ENCODE data around the gene PHAF1.

Gene PHAF1

DNA sequence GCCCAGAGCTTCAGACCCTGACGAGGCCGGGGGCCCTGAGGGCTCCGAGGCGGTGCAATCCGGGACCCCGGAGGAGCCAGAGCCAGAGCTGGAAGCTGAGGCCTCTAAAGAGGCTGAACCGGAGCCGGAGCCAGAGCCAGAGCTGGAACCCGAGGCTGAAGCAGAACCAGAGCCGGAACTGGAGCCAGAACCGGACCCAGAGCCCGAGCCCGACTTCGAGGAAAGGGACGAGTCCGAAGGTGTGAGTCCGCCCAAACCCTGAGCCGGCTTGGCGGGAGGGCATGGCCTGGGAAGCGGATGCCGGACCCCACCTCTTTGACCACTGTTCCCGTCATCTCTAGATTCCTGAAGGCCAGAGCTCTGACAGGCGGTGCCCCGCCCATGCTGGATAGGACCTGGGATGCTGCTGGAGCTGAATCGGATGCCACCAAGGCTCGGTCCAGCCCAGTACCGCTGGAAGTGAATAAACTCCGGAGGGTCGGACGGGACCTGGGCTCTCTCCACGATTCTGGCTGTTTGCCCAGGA, 65.0 kb downstream of the PHAF1 start:
- peaks cover 2% of the 10 kb centered on the region for H3K27me3 ChIP-seq (ENCODE audit: insufficient read depth, low read length)
- H3K4me3 ChIP-seq (ENCODE audit: low read length): peak overlapping the region; percentile 18
- H3K36me3 ChIP-seq (ENCODE audit: insufficient read depth, low read length): peaks cover 4% of the 10 kb centered on the region
- H3K9me3 ChIP-seq (ENCODE audit: low read length): no peaks in the 10 kb centered on the region
- peaks cover 28% of the 10 kb centered on the region for H3K4me1 ChIP-seq (ENCODE audit: insufficient read depth, low read length)
- no peak overlapping the region for H2AFZ ChIP-seq (ENCODE audit: low read depth, low read length)

DNA sequence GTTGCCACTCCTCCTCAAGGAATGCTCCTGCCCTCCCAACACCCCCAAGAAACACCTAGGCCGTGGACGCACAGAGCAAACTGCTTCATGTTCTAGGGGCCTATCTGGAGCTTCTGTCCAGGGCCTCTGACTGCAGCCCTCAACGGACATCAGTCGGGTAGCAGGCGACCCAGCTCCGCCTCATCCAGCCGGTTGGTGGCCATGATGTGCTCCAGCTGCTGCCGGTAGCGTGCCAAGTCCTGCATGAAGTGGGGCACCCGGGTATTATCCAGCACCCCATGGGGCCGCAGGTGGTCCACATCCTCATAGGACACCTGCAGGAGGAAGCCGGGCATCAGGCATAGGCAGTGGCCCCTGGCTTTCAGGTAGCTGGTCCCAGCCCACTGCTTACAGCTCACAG, 66.9 kb downstream of the PHAF1 start:
- Histone ChIP-seq H3K4me3 (ENCODE audit: low read length) (no peak overlapping the region), H3K4me1 (ENCODE audit: insufficient read depth, low read length) (peaks cover 15% of the 10 kb centered on the region), H3K27me3 (ENCODE audit: insufficient read depth, low read length) (no peaks in the 10 kb centered on the region), H3K9me3 (ENCODE audit: low read length) (no peaks in the 10 kb centered on the region), H3K36me3 (ENCODE audit: insufficient read depth, low read length) (peaks cover 8% of the 10 kb centered on the region), H2AFZ (ENCODE audit: low read depth, low read length) (no peak overlapping the region)

DNA sequence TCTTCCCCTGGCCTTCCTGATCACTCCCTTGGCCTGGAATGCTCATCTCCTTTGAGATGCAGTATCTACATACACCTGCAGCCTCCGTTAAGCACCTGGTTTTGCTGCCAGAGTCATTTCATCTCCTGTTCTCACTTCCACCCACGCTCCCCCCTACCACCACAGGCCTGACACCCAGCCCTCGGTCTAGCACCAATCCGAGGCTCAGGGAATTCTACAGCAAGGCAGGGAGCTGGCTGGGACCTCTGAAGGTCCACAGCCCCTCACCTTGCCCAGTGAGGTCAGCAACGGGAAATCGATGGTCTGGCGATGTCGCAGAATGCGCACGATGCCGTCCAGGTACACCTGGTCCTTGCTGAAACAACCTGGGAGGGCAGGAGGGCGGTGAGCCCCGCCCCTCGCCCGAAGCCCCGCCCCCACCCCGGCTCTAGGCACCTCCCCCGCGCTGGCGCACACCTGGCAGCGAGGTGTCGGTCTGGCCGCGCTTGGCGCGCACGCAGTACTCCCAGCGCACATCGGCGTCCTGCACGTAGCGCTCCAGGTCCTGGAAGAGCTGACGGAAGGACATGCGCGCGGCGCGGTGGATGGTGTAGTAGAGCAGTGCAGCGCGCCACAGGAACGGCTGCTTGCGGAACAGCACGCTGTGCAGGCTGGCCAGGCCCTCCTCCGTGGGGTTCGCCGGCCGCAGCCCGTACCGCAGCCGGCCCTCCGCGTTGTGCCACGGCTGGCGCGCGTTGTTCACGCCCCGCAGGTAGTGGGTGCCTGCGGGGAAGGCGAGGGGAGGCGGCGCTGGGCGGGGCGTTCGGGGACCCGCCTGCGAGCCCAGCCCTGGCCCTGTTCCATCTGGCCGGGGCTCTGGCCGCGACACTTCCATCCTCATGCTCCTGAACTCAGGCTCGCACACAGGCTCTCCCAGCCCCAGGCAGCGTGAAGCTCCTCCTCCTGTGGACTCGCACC, 68.3 kb downstream of the PHAF1 start:
- H3K36me3 ChIP-seq (ENCODE audit: insufficient read depth, low read length): peaks cover 8% of the 10 kb centered on the region
- H3K27me3 ChIP-seq (ENCODE audit: insufficient read depth, low read length): no peaks in the 10 kb centered on the region
- peaks cover 24% of the 10 kb centered on the region for H3K4me1 ChIP-seq (ENCODE audit: insufficient read depth, low read length)
- no peaks in the 10 kb centered on the region for H3K9me3 ChIP-seq (ENCODE audit: low read length)
- H3K4me3 ChIP-seq (ENCODE audit: low read length): no peak overlapping the region
- H2AFZ ChIP-seq (ENCODE audit: low read depth, low read length): no peak overlapping the region

DNA sequence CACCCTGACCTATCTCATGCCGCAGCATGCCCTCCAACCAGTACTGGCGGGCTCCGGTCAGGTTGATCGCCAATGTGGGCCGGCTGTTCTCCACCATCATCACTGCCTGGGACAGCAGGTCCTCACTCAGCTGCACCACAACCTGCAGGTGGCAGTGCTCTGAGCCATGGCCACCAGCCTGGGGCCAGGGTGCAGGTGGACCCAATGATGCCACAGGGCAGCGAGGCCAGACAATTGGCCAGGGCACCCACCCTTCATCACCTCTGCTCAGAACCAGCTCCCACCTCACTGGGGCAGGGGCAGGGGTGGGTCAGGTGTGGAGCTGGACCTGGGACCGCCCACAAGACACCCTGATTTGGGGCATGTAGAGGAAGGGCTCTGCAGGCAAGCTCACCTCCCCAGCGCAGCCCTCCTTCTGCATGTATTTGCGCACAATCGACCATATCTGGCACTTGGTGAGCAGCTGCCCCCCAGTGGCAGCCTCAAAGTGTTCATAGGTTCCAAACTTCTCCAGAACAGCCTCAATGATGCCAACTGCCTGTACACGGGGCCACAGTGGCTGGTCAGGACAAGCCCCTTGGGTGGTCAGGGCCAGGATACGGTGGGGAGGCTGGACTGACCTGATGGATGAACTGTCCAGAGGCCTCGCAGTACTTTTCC, 69.8 kb downstream of the PHAF1 start:
- Histone ChIP-seq H3K4me3 (ENCODE audit: low read length) (no peak overlapping the region), H3K27me3 (ENCODE audit: insufficient read depth, low read length) (no peaks in the 10 kb centered on the region), H3K4me1 (ENCODE audit: insufficient read depth, low read length) (peaks cover 23% of the 10 kb centered on the region), H3K36me3 (ENCODE audit: insufficient read depth, low read length) (peaks cover 8% of the 10 kb centered on the region), H2AFZ (ENCODE audit: low read depth, low read length) (no peak overlapping the region), H3K9me3 (ENCODE audit: low read length) (no peaks in the 10 kb centered on the region)

DNA sequence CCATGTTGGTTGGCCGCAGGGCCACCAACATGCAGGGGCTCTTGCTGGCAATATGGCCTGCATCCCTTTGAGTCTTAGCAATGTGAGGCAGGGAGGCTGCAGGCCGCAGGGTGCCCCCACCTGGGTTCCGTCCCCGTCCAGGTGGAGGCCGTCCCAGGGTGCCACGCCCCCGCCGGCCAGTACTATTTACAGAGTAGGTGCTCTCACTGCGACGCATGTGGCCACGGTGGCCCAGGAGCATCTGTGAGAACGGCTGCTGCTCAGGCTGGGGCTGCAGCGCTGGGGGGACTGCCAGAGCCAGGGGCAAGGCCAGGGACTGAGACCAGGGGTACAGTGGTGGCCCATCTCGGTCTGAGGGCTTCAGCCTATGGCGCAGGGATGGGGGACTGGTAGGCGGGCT, 70.4 kb downstream of the PHAF1 start:
- Histone ChIP-seq H3K36me3 (ENCODE audit: insufficient read depth, low read length) (peaks cover 8% of the 10 kb centered on the region), H3K4me1 (ENCODE audit: insufficient read depth, low read length) (peaks cover 20% of the 10 kb centered on the region), H2AFZ (ENCODE audit: low read depth, low read length) (no peak overlapping the region), H3K4me3 (ENCODE audit: low read length) (no peak overlapping the region), H3K9me3 (ENCODE audit: low read length) (no peaks in the 10 kb centered on the region), H3K27me3 (ENCODE audit: insufficient read depth, low read length) (no peaks in the 10 kb centered on the region)

DNA sequence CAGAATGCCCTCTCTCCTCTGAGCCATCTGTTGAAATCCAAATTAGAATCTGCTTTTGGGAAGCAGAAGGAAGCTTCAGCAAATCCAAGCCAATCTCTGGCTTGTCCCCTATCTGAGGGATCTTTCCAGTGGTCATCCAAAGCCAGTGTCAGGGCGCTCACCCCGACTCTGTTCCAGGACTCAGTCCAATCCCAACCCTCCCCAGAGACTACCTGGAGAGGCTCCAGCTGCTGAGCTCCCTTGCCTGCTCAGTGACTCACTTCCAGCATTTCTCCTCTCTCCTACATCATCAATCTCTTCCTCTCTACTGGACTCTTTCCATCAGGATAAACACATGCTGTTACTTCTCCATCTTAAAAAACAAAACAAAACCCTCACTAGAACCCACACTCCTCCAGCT, 71.6 kb downstream of the PHAF1 start:
- Histone ChIP-seq H2AFZ (ENCODE audit: low read depth, low read length) (no peak overlapping the region), H3K4me1 (ENCODE audit: insufficient read depth, low read length) (peaks cover 21% of the 10 kb centered on the region), H3K4me3 (ENCODE audit: low read length) (no peak overlapping the region), H3K27me3 (ENCODE audit: insufficient read depth, low read length) (no peaks in the 10 kb centered on the region), H3K36me3 (ENCODE audit: insufficient read depth, low read length) (peaks cover 8% of the 10 kb centered on the region), H3K9me3 (ENCODE audit: low read length) (no peaks in the 10 kb centered on the region)

DNA sequence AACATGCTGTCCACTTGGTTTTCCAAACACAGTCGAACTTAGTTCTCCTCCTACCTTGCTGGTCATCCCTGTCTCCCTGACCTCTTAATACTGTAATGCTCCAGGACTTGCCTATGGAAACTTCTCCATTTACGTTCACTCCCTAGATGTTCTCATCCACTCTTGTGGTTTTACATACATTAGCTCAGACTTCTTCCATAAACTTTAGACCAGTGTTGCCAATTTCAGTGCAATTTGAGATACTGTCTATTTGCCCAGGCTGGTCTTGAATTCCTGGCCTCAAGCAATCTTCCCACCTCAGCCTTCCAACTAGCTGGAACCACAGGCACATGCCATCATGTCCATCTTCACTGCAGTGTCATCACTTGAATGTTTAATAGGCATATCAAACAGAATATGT, 72.5 kb downstream of the PHAF1 start:
- H2AFZ ChIP-seq (ENCODE audit: low read depth, low read length): no peak overlapping the region

DNA sequence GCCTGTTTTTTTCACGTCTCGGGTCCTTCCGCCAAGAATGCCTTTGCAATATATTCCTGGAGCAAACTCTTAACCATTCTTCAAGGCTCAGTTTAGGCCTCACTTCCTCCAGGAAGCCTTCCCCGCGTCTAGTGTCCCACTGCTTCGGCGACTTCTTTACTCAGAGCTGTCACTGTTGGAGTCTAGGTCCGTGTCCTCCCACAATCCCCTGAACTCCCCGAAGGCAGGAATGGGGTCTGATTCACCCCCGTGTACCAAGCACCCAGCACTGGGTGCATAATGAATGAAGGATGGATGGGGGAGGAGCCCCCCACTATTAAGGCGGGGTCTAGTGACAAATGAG, 73.5 kb downstream of the PHAF1 start:
- peak overlapping the region; percentile 59 for H3K4me3 ChIP-seq (ENCODE audit: low read length)
- no peaks in the 10 kb centered on the region for H3K9me3 ChIP-seq (ENCODE audit: low read length)
- H3K36me3 ChIP-seq (ENCODE audit: insufficient read depth, low read length): peaks cover 8% of the 10 kb centered on the region
- H3K27me3 ChIP-seq (ENCODE audit: insufficient read depth, low read length): no peaks in the 10 kb centered on the region
- H3K4me1 ChIP-seq (ENCODE audit: insufficient read depth, low read length): peaks cover 23% of the 10 kb centered on the region
- H2AFZ ChIP-seq (ENCODE audit: low read depth, low read length): peak overlapping the region; percentile 91

More for the DNA sequence above, 72.5 kb downstream of the PHAF1 start:
- Histone ChIP-seq H3K4me1 (ENCODE audit: insufficient read depth, low read length) (peaks cover 23% of the 10 kb centered on the region), H3K27me3 (ENCODE audit: insufficient read depth, low read length) (no peaks in the 10 kb centered on the region), H3K4me3 (ENCODE audit: low read length) (peak overlapping the region; percentile 59), H3K36me3 (ENCODE audit: insufficient read depth, low read length) (peaks cover 8% of the 10 kb centered on the region), H3K9me3 (ENCODE audit: low read length) (no peaks in the 10 kb centered on the region)

DNA sequence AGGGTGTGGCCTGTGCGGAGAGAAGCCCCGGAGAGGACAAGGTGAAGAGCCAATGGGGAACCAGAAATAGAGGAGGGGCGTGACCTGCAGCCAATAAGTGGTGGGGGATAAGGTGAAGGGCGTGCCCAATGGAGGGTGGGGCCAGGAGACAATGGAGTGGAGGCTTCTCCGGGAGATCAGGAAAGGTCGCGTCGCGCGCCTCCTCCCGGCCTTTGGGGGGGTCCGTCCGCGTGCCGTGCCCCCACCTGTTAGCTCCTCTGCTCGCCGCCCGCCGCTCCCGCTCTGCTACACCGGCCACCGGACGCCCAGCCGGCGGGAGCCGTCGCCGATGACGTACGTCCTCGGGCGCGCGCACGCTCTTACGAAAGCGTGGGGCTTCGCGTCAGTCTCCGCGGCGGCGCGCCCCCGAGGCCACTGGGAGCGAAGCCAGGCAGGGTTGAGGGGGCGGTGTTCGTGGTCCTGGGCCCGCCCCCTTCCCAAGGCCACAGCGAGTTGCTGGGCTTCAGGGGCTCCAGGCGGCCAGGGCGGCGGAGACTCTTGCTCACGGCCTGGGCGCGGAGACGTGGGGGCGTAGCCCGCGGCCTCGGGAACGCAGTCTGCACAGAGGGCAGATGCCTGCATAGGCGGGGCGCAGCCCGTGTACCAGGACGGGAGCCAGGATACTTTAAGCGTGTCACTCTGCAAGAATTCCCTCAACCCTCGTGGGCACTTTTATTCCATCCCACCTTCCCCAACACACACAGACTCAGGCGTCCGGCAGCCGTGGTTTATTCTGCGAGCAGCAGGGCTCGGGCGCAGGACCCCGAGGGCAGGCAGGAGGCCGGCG, 74.1 kb downstream of the PHAF1 start, which contains the start of gene MATCAP1:
MATCAP1 (minus strand) TSS at position 337 of the 826 bp plus-strand sequence. CDS start 3,353 bp downstream, outside the sequence.
- Histone ChIP-seq H3K27me3 (ENCODE audit: insufficient read depth, low read length) (no peaks in the 10 kb centered on the region), H3K4me1 (ENCODE audit: insufficient read depth, low read length) (peaks cover 23% of the 10 kb centered on the region), H3K9me3 (ENCODE audit: low read length) (no peaks in the 10 kb centered on the region), H2AFZ (ENCODE audit: low read depth, low read length) (peak within 1 kb of the TSS; percentile 91), H3K36me3 (ENCODE audit: insufficient read depth, low read length) (peaks cover 8% of the 10 kb centered on the region), H3K4me3 (ENCODE audit: low read length) (peak within 1 kb of the TSS; percentile 59)

DNA sequence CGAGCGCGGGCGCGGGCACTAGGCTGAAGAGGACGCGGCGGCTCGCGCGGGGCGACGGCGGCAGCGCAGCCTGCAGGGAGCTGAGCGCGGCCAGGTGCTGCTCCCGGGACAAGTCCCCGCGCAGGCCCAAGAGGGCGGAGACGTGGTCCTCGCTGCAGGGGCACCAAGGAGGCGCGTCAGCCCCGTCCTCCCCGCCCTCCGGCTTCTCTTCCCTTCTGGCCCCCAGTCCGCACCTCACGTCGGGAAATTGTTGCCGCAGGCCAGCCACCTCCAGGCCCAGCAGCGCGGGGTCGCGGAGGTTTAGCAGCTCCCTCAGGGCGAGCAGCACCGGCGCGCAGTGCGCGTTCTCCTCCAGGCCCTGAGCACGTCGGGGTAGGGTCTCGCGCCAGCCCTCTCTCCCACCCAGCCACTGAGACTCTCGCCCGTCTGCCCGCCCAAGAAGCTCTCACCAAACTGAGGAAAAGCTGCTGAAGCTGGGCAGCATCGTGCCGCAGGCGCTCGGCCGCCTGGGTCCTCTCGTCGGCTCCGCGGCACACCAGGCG, 74.8 kb downstream of the PHAF1 start:
- Histone ChIP-seq H2AFZ (ENCODE audit: low read depth, low read length) (peak overlapping the region; percentile 91), H3K27me3 (ENCODE audit: insufficient read depth, low read length) (no peaks in the 10 kb centered on the region), H3K4me3 (ENCODE audit: low read length) (peak overlapping the region; percentile 59), H3K9me3 (ENCODE audit: low read length) (no peaks in the 10 kb centered on the region), H3K4me1 (ENCODE audit: insufficient read depth, low read length) (peaks cover 23% of the 10 kb centered on the region), H3K36me3 (ENCODE audit: insufficient read depth, low read length) (peaks cover 6% of the 10 kb centered on the region)

DNA sequence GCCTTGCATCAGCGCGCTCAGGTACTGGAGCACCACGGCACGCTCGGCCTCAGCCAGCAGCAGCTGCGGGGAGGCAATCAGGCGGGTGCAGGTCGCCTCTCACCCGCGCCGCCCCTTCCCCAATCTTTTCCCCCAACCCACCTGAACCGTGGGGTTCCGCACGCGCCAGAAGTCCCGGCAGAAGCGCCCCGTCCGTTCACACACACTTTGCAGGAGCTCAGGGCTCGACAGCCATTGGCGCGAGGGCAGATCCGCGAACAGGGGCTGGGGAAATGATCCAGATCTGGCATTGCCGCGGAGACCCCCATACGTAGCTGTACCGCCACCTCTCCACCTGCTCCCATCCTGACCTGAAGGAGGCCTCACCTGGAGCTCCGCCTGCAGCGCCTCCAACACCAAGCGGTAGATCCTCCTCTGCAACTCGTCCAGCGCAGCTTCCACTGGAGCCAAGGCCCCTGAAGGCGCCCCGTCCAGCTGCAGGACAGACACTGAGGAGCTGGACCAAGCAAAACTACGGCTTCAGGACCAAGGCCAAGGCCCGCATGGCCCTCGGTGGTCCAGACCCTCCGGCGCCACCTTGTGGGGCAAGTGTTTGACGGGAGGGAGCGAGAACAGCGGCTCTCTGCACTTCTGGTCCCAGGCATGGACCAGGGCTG, 75.4 kb downstream of the PHAF1 start:
- Histone ChIP-seq H3K9me3 (ENCODE audit: low read length) (no peaks in the 10 kb centered on the region), H3K4me3 (ENCODE audit: low read length) (peak overlapping the region; percentile 59), H3K4me1 (ENCODE audit: insufficient read depth, low read length) (peaks cover 23% of the 10 kb centered on the region)

DNA sequence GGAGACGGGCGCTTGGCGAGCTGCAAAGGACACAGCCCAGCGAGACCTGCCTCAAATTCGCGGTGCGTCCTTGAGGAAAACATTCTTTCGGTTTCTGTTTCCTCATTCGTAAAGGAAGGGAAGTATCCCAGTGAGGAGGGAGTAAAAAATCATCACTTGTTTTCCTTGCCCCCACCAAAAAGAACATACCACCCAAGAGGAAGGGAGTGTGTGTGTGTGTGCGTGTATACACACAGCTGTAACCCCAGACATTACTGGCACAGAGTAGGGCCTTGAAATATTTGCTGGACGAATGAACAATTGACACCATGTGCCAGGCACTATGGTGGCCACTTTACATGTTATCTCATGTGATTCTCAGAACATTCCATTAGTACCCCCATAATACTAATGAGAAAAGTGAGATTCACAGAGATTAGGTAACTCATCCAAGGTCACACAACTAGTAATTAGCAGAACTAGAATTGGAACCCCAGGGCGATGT, 76.0 kb downstream of the PHAF1 start:
- Histone ChIP-seq H3K9me3 (ENCODE audit: low read length) (no peaks in the 10 kb centered on the region), H3K36me3 (ENCODE audit: insufficient read depth, low read length) (no peaks in the 10 kb centered on the region), H3K27me3 (ENCODE audit: insufficient read depth, low read length) (no peaks in the 10 kb centered on the region), H2AFZ (ENCODE audit: low read depth, low read length) (no peak overlapping the region), H3K4me1 (ENCODE audit: insufficient read depth, low read length) (peaks cover 23% of the 10 kb centered on the region), H3K4me3 (ENCODE audit: low read length) (no peak overlapping the region)

More for the DNA sequence above, 75.4 kb downstream of the PHAF1 start:
- no peaks in the 10 kb centered on the region for H3K27me3 ChIP-seq (ENCODE audit: insufficient read depth, low read length)
- peaks cover under 1% of the 10 kb centered on the region for H3K36me3 ChIP-seq (ENCODE audit: insufficient read depth, low read length)
- no peak overlapping the region for H2AFZ ChIP-seq (ENCODE audit: low read depth, low read length)

All from neuron (in vitro differentiated cells).